Activated CD8-positive, alpha-beta memory T cell treated with anti-CD3 and anti-CD28 coated beads for 36 hours (primary cell): ENCODE results near the gene MEG3. TPM values are rescaled to one million over a fixed set of nuclear protein-coding genes. Genes with fewer than 3 reads are reported as not detected.

Experiments
- CTCF ChIA-PET: fragments of 350-600 bp; sonication (Branson Sonifier 250); formaldehyde crosslinking; loops from one replicate; lab custom pipeline; 2021; ENCODE audit warnings: antibody characterized with exemption; lab: Charles Lee
- POLR2A ChIA-PET: fragments of 350-600 bp; sonication (Branson Sonifier 250); formaldehyde crosslinking; loops from one replicate; lab custom pipeline; 2021; ENCODE audit warnings: antibody characterized with exemption; lab: Charles Lee
- total RNA-seq, 2 experiments: library from RNA; stranded (reverse); gene quantifications; one replicate each; pipeline ENCODE4 v1.2.3, GENCODE V29; 2021

The MEG3 gene
- total RNA-seq, 2 experiments from 2014 or later = not detected

DNA sequence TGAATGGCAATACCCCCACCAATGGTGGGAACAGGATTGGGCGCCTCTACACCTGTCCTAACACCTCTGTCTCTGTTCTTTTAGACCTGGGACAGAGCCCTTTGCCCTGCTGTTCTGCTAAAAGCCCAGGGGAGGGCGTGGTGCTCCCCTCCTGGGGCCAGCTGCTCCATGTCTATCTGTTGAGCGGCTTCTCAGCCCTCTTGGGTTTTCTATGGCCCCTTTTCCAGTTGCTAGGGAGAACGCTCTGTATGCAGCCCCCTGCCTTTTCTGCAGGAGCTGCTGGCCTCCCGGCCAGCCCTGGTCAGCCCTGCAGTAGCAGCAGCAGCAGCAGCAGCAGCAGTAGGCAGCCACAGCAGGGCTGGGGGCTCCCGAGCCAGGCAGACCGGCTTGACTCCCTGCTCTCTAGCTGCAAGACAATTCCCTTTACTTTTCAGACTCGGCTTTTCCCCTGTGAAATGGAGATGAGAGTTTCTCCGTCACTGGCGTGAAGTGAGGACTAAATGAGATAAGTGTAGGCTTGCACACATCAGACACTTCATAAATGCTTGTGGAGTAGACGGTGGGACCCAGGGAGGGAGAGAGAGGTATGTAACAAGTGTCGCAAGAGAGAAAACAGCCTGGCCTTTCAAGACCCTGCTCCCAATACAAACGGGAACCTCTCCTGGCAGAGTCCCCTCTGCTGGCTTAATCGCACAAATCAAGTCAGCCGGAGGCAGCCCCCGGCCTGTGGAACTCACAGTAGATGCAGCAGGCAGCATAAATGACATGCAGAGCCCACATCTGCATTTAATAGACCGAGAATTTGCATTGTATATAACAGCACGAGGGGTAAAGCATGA lies 76.6 kb downstream of the MEG3 start:
- CTCF ChIA-PET = no interaction called here

DNA sequence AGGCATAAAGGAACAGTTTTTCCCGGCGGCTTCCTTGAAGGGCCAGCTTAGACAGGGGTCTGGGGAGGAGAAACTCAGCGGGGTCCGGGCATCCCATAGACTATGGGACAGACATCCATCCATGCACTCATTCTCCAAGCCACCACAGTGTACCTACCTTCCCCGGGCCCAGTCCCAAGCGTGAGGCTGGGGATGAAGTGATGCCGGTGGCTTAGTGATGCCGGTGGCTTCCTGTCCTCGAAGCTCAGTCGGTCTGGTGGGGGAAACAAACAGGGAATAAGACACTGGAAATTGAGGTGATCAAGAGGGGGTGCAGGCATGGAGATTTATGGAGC lies 77.2 kb downstream of the MEG3 start:
- ChIA-PET CTCF (no interaction called here), POLR2A (no interaction called here)

More for the DNA sequence above, 76.6 kb downstream of the MEG3 start:
- POLR2A ChIA-PET = no interaction called here

DNA sequence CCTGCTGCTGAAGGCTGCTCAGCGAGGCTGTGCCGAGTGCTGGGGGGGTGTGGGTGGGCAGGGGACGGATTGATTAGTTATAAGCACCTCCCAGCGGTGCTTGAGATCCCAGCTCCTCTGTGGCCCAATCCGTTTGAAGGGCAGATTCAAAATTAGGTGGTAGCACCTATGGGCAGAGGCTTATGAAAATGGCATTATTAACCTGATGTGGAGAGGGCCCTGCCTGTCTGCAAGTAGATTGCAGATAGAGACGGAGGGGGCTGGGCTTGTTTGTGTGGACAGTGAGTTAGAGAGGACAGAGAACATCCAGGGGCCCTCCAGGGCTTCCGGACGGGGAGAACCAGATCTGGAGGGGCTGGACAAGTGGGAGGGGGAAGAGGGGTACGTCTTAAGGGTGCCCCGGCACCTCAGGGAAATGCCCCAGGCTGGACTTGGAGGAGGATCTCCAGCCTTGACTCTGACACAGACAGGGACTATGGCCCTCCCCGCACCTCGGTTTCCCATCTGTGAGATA lies 77.8 kb downstream of the MEG3 start, which contains the start of gene RTL1:
Gene RTL1, minus strand, starts transcription at position 51 of the 514 bp plus-strand sequence. CDS start 18,934 bp downstream, outside the sequence.
- ChIA-PET POLR2A (no interaction called here), CTCF (no interaction called here)

DNA sequence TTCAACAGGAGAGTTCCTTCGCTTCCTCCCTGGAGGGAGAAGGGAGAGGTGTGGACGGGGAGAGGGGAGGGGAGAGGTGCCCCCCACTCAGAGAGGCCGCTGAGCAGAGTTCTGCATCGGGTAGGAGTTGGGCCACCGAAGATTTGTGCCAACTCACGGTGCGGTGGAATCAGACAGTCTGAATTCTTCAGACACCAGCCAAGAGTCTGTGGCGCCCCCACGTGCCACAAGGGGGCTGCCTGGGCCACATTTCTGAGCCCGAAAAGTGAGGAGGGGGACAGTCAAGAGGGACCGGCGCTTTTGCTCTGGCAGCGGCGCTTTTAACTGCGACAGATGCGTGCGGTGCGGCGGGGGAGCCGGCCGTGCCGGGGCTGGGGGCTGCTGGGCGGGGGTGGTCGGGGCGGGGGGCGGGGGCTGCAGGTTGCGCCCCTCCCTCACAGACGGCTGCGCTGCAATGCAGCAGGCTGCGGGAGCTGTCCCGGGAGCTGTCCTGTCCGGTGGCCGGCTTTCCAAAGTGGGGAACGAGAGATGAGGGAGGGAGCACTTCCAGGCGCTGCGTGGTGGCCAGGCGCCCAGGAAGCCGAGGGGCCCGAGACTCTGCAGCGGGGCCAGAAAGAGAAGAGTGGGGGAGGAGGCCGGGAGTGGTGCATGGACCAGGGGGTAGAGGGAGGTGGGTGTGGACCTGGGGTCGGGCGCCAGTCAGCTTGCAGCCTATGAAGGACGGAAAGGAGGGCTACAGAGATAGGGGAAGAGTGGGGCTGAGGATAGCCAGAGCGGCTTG lies 78.6 kb downstream of the MEG3 start:
- ChIA-PET POLR2A (interaction anchor here (0.7 kb wide), 1 partner anchor 28 kb away, joined by 15 read pairs; no protein-coding TSS in a partner anchor), CTCF (no interaction called here)

DNA sequence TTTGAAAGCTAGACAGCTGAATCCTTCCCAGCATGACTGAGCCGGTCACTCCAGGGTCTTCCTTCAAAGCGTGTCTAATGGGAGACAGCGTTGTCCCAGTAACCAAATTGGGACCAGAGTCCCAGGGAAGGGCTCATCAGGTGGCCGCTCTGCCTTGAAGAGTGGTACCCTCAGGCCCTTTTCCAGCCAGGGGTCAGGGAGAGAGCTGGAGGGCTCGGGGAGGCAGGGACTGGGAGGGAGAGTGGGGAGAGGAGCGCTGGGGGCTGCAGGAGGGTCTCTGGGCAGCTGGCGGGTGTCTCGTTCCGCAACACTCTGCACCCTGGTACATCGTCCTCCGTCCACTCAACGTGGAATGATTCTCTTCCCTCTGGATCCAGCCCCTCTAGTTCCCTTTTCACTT lies 79.2 kb downstream of the MEG3 start:
- ChIA-PET POLR2A (interaction anchor here (0.7 kb wide), 1 partner anchor 29 kb away, joined by 15 read pairs; no protein-coding TSS in a partner anchor), CTCF (no interaction called here)

DNA sequence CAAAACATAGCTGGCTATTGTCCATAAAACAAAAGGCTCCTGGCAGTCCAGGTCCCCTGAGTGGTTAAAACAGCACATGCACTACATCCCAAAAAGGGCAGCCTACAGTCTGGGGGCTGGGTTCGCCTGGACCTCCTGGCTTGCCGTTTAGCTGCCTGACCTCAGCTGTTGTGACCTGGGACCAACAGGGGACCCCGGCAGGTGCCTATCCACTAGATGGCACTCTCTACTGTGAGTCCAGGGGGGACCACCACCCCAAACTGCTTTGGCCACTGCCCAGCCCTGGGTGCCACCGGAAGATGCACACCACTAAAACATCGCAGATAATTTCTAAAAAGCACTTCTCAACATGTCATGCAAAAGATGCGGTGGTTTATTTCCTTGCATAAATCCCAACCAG lies 80.5 kb downstream of the MEG3 start:
- ChIA-PET CTCF (no interaction called here), POLR2A (no interaction called here)

DNA sequence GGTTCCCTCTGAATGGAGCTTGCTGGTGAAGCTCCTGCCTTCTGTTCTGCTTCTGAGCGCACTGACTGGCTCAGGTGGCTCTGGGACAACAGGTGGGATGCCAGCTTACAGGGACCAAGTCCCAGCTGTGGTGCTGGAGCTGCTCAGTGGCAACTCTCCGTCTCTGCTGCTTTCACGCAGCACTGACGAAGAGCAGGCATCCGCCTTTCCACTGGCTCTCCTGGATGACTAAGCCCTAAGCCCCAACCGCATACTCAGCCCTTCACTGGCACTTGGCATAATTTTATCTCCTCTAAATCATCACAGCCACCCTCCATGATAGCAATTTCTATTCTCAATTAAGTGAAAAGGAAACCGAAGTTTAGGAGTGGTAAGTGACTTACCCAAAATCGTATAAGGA lies 81.3 kb downstream of the MEG3 start:
- ChIA-PET POLR2A (no interaction called here), CTCF (interaction anchor here (0.8 kb wide), 1 partner anchor 9 kb away, joined by 3 read pairs; no protein-coding TSS in a partner anchor)

DNA sequence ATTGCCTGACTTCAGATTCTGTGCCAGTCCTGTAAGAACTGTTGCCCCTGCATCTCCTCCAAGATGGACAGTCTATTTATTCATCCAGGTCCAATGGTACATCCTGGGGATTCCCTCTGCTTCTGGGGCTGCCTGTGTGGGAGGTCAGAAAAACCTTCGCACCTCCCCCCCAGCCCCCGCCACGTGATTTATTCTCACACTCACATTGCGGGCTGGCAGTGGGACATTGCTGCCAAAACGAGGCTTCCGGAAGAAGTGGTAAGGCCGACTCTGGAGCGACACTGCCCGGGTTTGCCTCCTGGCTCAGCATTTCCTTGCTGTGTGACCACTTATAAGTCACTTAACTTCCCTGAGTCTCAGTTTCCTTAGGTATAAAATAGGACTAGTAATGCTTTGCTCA lies 83.5 kb downstream of the MEG3 start:
- ChIA-PET CTCF (no interaction called here), POLR2A (no interaction called here)

Other genes with a start within 250 kb of the MEG3 start
- gene BEGAIN, start 238.7 kb upstream of the MEG3 start, total RNA-seq = 1 to 10 TPM; 3.4 to 3.7 TPM
- gene DLK1, start 99.2 kb upstream of the MEG3 start, total RNA-seq = not detected
- gene RTL1, start 77.6 kb downstream of the MEG3 start, total RNA-seq = not detected